ENCODE data around the gene CENPO.

The CENPO gene

GRCh38 chr2:24866946-24867345, 73.7 kb downstream of the CENPO start:
- DNase-seq: no peak

- DNase-seq: no peak
These were observed 77.2 kb downstream of the CENPO start for GRCh38 chr2:24870440-24870839.

- DNase-seq: no peak
These were observed 77.9 kb downstream of the CENPO start for GRCh38 chr2:24870891-24871705.

GRCh38 chr2:24871852-24872333, 78.7 kb downstream of the CENPO start:
- no peak for DNase-seq
